GM12878 (cell line): ENCODE results near the gene TDO2. TPM values are rescaled to one million over a fixed set of nuclear protein-coding genes. Genes with fewer than 3 reads are reported as not detected.

Experiments
- ATAC-seq: fragments of 200-7000 bp; cut with Tn5 transposase; 3 replicates; pipeline ENCODE4 v1.9.1; 2020; ENCODE audit warnings: mild to moderate bottlenecking, moderate library complexity
- BruUV-seq: library from RNA; stranded (reverse); fragments of 400-500 nt; replicated peaks from 2 replicates; lab custom pipeline; 2021; lab: Mats Ljungman, UMichigan
- CTCF ChIA-PET: fragments of 300-600 bp; sonication (Branson Sonifier 250); formaldehyde crosslinking; extraction: SDS; loops from one replicate; lab custom pipeline; 2021; ENCODE audit warnings: inconsistent platforms; lab: Yijun Ruan, JAX
- POLR2A ChIA-PET: fragments of 350-600 bp; formaldehyde crosslinking; extraction: SDS; loops from one replicate; lab custom pipeline; 2021; ENCODE audit warnings: inconsistent platforms; lab: Charles Lee
- RAD21 ChIA-PET: fragments of 300-600 bp; sonication (Branson Sonifier 250); formaldehyde crosslinking; loops from one replicate; lab custom pipeline; 2023; ENCODE audit warnings: antibody characterized with exemption; ENCODE audit not compliant: unreplicated experiment; lab: Charles Lee
- SMC1A ChIA-PET: fragments of 300-600 bp; sonication (Branson Sonifier 250); formaldehyde crosslinking; loops from one replicate; lab custom pipeline; 2023; ENCODE audit not compliant: unreplicated experiment, uncharacterized antibody; lab: Charles Lee
- DNase-seq: peaks from one replicate; pipeline ENCODE4 v3.0.0-alpha.2; 2011; ENCODE audit warnings: low read depth, low spot score
- FAIRE-seq: peaks from 3 replicates; lab custom pipeline; 2011; peaks lifted over from hg19 to GRCh38; lab: Jason Lieb, UNC
- H2AFZ ChIP-seq: 2 replicates; pipeline ENCODE4 v1.6.0; 2011; ENCODE audit warnings: low read depth, low read length, control low read depth; ENCODE audit not compliant: control insufficient read depth
- H3K27ac ChIP-seq: 2 replicates; pipeline ENCODE4 v1.5.1; 2011; ENCODE audit warnings: control low read depth; ENCODE audit not compliant: control insufficient read depth, insufficient read depth
- H3K27me3 ChIP-seq, 2 experiments: replicated peaks in 1 of 2; 2 replicates each; pipeline versions ENCODE4 v1.6.0 to v1.6.1; 2011; ENCODE audit warnings: low read length in 1 of 2; ENCODE audit not compliant: control insufficient read depth in 2 of 2, insufficient read depth in 2 of 2
- H3K36me3 ChIP-seq, 2 experiments: 2 replicates each; pipeline ENCODE4 v1.5.1; 2011; ENCODE audit warnings: low read length in 1 of 2; ENCODE audit not compliant: control insufficient read depth in 2 of 2, insufficient read depth in 2 of 2
- H3K4me1 ChIP-seq: 2 replicates; pipeline ENCODE4 v1.6.1; 2011; ENCODE audit warnings: mild to moderate bottlenecking, low read length, moderate library complexity, mixed read lengths; ENCODE audit not compliant: control insufficient read depth, insufficient read depth
- H3K4me2 ChIP-seq: 2 replicates; pipeline ENCODE4 v1.6.0; 2011; ENCODE audit warnings: control low read depth; ENCODE audit not compliant: control insufficient read depth, insufficient read depth
- H3K4me3 ChIP-seq: fragments of 200-600 bp; sonication (generic); 2 replicates; pipeline ENCODE4 v1.5.1; 2016
- H3K79me2 ChIP-seq: 2 replicates; pipeline ENCODE4 v1.6.0; 2011; ENCODE audit warnings: low read length; ENCODE audit not compliant: control insufficient read depth, insufficient read depth
- H3K9ac ChIP-seq: 2 replicates; pipeline ENCODE4 v1.8.0; 2011; ENCODE audit warnings: low read length, control low read depth, mixed read lengths; ENCODE audit not compliant: control insufficient read depth, insufficient read depth
- H3K9me3 ChIP-seq: replicated peaks from 3 replicates; pipeline ENCODE4 v1.5.1; 2011; ENCODE audit warnings: mild to moderate bottlenecking, low read length; ENCODE audit not compliant: control insufficient read depth, insufficient read depth
- H4K20me1 ChIP-seq: 2 replicates; pipeline ENCODE4 v1.6.0; 2011; ENCODE audit not compliant: control insufficient read depth, insufficient read depth
- E4F1 ChIP-seq: fragments of 450-650 bp; IDR thresholded peaks from 2 replicates; pipeline ENCODE4 v1.6.1; 2018; ENCODE audit warnings: borderline replicate concordance, mild to moderate bottlenecking; ENCODE audit not compliant: partially characterized antibody
- EED ChIP-seq: sonication (generic); IDR thresholded peaks from 2 replicates; pipeline ENCODE4 v1.6.1; 2016; ENCODE audit warnings: antibody characterized with exemption, low read depth
- HDAC2 ChIP-seq: fragments of 200-600 bp; sonication (generic); IDR thresholded peaks from 2 replicates; pipeline ENCODE4 v1.6.1; 2017
- MEF2B ChIP-seq: fragments of 450-650 bp; IDR thresholded peaks from 2 replicates; pipeline ENCODE4 v1.6.1; 2018; ENCODE audit warnings: mild to moderate bottlenecking, moderate library complexity; ENCODE audit not compliant: partially characterized antibody, poor library complexity, severe bottlenecking
- NR2C1 ChIP-seq: fragments of 450-650 bp; IDR thresholded peaks from 2 replicates; pipeline ENCODE4 v1.6.1; 2017; ENCODE audit warnings: antibody characterized with exemption, mild to moderate bottlenecking, moderate library complexity
- RAD51 ChIP-seq: fragments of 450-650 bp; IDR thresholded peaks from 2 replicates; pipeline ENCODE4 v1.6.1; 2016; ENCODE audit warnings: moderate library complexity, mild to moderate bottlenecking, inconsistent platforms
- WGBS: methylation state at CpG from one replicate; pipeline ENCODE4 v1.1.6; 2016; ENCODE audit warnings: low lambda C conversion rate; ENCODE audit not compliant: insufficient replicate concordance, insufficient coverage; ENCODE audit errors: missing lambda C conversion rate; 5-methylcytosine and 5-hydroxymethylcytosine counted together
- in situ Hi-C: fragments of 300-500 bp; cut with MboI; formaldehyde crosslinking; loops from 9 replicates; pipeline ENCODE4 v1.14.3; 2018; ENCODE audit warnings: mixed read lengths
- intact Hi-C: fragments of 100-400 bp; cut with micrococcal nuclease; formaldehyde crosslinking; loops from one replicate; pipeline ENCODE4 v1.14.2; 2022; ENCODE audit not compliant: unreplicated experiment
- polyA plus RNA-seq, 11 experiments: library from polyadenylated mRNA; depleted of rRNA in 4 of 11; unstranded in 6 of 11; stranded (reverse) in 5 of 11; fragments of >200 nt; fragmentation: Nextera tagmentation in 4 of 11; fragmentation: Illumina TruSeq in 1 of 11; extraction: Ambion mirVana in 4 of 11; extraction: Trizol in 1 of 11; gene quantifications; 1 replicate in 1 of 11; 2 replicates in 10 of 11; pipeline versions ENCODE4 v1.2.1 to v1.2.3, GENCODE V29; 2011 to 2016; ENCODE audit warnings: inconsistent platforms in 2 of 11, missing spikeins in 2 of 11, low read depth in 1 of 11
- total RNA-seq, 4 experiments: library from RNA; depleted of rRNA in 3 of 4; stranded (reverse); fragments of >200 nt in 3 of 4; fragmentation: Illumina TruSeq in 1 of 4; extraction: Trizol in 1 of 4; gene quantifications; 2 replicates each; pipeline versions ENCODE4 v1.2.1 to v1.2.3, GENCODE V29; 2013 to 2021
- TF ChIP-seq, protein P1 (sequence below): IDR thresholded peaks from 2 replicates; pipeline ENCODE4 v1.6.1; 2011; ENCODE audit warnings: borderline replicate concordance, low read depth, mild to moderate bottlenecking, moderate library complexity, low read length; ENCODE audit not compliant: insufficient read depth, poor library complexity, severe bottlenecking

TDO2 gene
- total and polyA plus RNA-seq, 10 of the 15 experiments (the other 5 are each of a cell fraction or from before 2014, with no cell fraction given), result 0.12 to 1.5 (median 0.23) TPM; not detected in 1

- DNase-seq (no peak), ATAC-seq (no peak), FAIRE-seq (peak; percentile 18)
- WGBS, result 51% methylated on average over 5 of the region's 5 CpGs
- in situ Hi-C loops (no loop called here), intact Hi-C loops (no loop called here)
- Histone ChIP-seq H4K20me1 (no peaks in the 10 kb centered on the region), H3K27ac (no peak overlapping the region), H3K4me2 (no peak overlapping the region), H3K36me3 (no peaks in the 10 kb centered on the region), H3K27me3 (no peaks in the 10 kb centered on the region), H3K9ac (no peak overlapping the region), H3K4me3 (no peak overlapping the region), H2AFZ (no peak overlapping the region), H3K4me1 (no peaks in the 10 kb centered on the region), H3K79me2 (no peaks in the 10 kb centered on the region), H3K9me3 (no peaks in the 10 kb centered on the region)
- ChIA-PET RAD21 (interaction anchor here (1.2 kb wide), 1 partner anchor 15 kb away, joined by 3 read pairs; no protein-coding TSS in a partner anchor), SMC1A (no interaction called here), POLR2A (no interaction called here), CTCF (interaction anchor here (1.5 kb wide), 1 partner anchor 38 kb away, joined by 3 read pairs; no protein-coding TSS in a partner anchor)
- no TSS peak for BruUV-seq
- no peak for TF ChIP-seq MEF2B
- no peak for TF ChIP-seq E4F1
- TF ChIP-seq EED, result no peak
- TF ChIP-seq NR2C1, result no peak
- TF ChIP-seq RAD51, result no peak
- TF ChIP-seq, protein P1, sequence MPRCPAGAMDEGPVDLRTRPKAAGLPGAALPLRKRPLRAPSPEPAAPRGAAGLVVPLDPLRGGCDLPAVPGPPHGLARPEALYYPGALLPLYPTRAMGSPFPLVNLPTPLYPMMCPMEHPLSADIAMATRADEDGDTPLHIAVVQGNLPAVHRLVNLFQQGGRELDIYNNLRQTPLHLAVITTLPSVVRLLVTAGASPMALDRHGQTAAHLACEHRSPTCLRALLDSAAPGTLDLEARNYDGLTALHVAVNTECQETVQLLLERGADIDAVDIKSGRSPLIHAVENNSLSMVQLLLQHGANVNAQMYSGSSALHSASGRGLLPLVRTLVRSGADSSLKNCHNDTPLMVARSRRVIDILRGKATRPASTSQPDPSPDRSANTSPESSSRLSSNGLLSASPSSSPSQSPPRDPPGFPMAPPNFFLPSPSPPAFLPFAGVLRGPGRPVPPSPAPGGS, result no peak
- TF ChIP-seq HDAC2, result no peak
Measured at GRCh38 chr4:155914782-155915181, 11.3 kb downstream of the TDO2 start.
